ENCODE data around the gene RRAGC.

Gene RRAGC

GRCh38 chr1:38859561-38860453, at the start of gene RRAGC:
RRAGC (minus strand) TSS chr1:38859772; CDS start chr1:38859646, 126 bp downstream.
- DNase-seq (ENCODE audit: low read depth in 2 of 2): peak; percentile 96 to 98

- DNase-seq (ENCODE audit: low read depth in 2 of 2): no peak
Observed at GRCh38 chr1:38908821-38909220, 49.2 kb upstream of the RRAGC start.

GRCh38 chr1:38905985-38906384, 46.4 kb upstream of the RRAGC start:
- no peak for DNase-seq (ENCODE audit: low read depth in 2 of 2)

GRCh38 chr1:38899560-38899959, 40.0 kb upstream of the RRAGC start:
- no peak for DNase-seq (ENCODE audit: low read depth in 2 of 2)

- DNase-seq (ENCODE audit: low read depth in 2 of 2): no peak
Observed at GRCh38 chr1:38898653-38899230, 39.2 kb upstream of the RRAGC start.

- no peak for DNase-seq (ENCODE audit: low read depth in 2 of 2)
Observed at GRCh38 chr1:38896169-38896568, 36.6 kb upstream of the RRAGC start.

GRCh38 chr1:38892976-38893375, 33.4 kb upstream of the RRAGC start:
- no peak for DNase-seq (ENCODE audit: low read depth in 2 of 2)

- no peak for DNase-seq (ENCODE audit: low read depth in 2 of 2)
Observed at GRCh38 chr1:38891753-38892152, 32.2 kb upstream of the RRAGC start.

- no peak for DNase-seq (ENCODE audit: low read depth in 2 of 2)
Observed at GRCh38 chr1:38889589-38889988, 30.0 kb upstream of the RRAGC start.

GRCh38 chr1:38888423-38889333, 29.1 kb upstream of the RRAGC start:
- no peak for DNase-seq (ENCODE audit: low read depth in 2 of 2)

- no peak for DNase-seq (ENCODE audit: low read depth in 2 of 2)
Observed at GRCh38 chr1:38885092-38885491, 25.5 kb upstream of the RRAGC start.

- no peak for DNase-seq (ENCODE audit: low read depth in 2 of 2)
Observed at GRCh38 chr1:38881487-38881886, 21.9 kb upstream of the RRAGC start, which contains the start of gene GJA9. GJA9 (minus strand) TSS chr1:38881587; CDS start chr1:38876098, 5,489 bp downstream.

- no peak for DNase-seq (ENCODE audit: low read depth in 2 of 2)
Observed at GRCh38 chr1:38875811-38876210, 16.2 kb upstream of the RRAGC start.

GRCh38 chr1:38873027-38873969, 13.7 kb upstream of the RRAGC start, which contains the start of gene MYCBP:
MYCBP (minus strand) TSS chr1:38873348; CDS start chr1:38873305, 43 bp downstream.
- DNase-seq (ENCODE audit: low read depth in 2 of 2): peak; percentile 92 to 95

GRCh38 chr1:38872401-38873026, 12.9 kb upstream of the RRAGC start:
- DNase-seq (ENCODE audit: low read depth in 2 of 2): no peak

GRCh38 chr1:38870996-38871395, 11.4 kb upstream of the RRAGC start:
- DNase-seq (ENCODE audit: low read depth in 2 of 2): no peak

GRCh38 chr1:38867208-38867607, 7.6 kb upstream of the RRAGC start:
- no peak for DNase-seq (ENCODE audit: low read depth in 2 of 2)

GRCh38 chr1:38865112-38865715, 5.6 kb upstream of the RRAGC start:
- no peak for DNase-seq (ENCODE audit: low read depth in 2 of 2)

GRCh38 chr1:38860454-38860795, 853 bp upstream of the RRAGC start:
- no peak for DNase-seq (ENCODE audit: low read depth in 2 of 2)
